DND-41 (cell line): ENCODE measurements around the gene TMEM161B.

Experiments used
- CTCF ChIP-seq: IDR thresholded peaks from 2 replicates; pipeline ENCODE4 v1.5.1; 2012; ENCODE audit warnings: borderline replicate concordance, low read length, moderate library complexity, mild to moderate bottlenecking; ENCODE audit not compliant: poor library complexity, severe bottlenecking; ENCODE audit errors: extremely low read depth
- EZH2 ChIP-seq: IDR thresholded peaks from 3 replicates; pipeline ENCODE4 v1.6.1; 2012; ENCODE audit warnings: borderline replicate concordance, low read depth, mild to moderate bottlenecking, moderate library complexity, low read length, inconsistent platforms; ENCODE audit not compliant: severe bottlenecking

- TF ChIP-seq CTCF (no peak), EZH2 (no peak)
These were observed 64.5 kb downstream of the TMEM161B start for GRCh38 chr5:88203981-88204750.
